Parathyroid adenoma (tissue), 2 donors: ENCODE results near the gene GCHFR.

Source experiments
- H2AFZ ChIP-seq: fragments of 300-600 bp; sonication (generic); one replicate; pipeline ENCODE4 v1.7.0; 2017; ENCODE audit warnings: antibody characterized with exemption, mild to moderate bottlenecking
- H3K27ac ChIP-seq: fragments of 300-600 bp; sonication (generic); one replicate; pipeline ENCODE4 v1.7.0; 2017
- H3K27me3 ChIP-seq: fragments of 300-600 bp; sonication (generic); one replicate; pipeline ENCODE4 v1.7.0; 2017; ENCODE audit warnings: low read length; ENCODE audit not compliant: control insufficient read depth, insufficient read depth
- H3K36me3 ChIP-seq: fragments of 300-600 bp; sonication (generic); one replicate; pipeline ENCODE4 v1.7.0; 2017; ENCODE audit warnings: low read length; ENCODE audit not compliant: control insufficient read depth, insufficient read depth
- H3K4me1 ChIP-seq: fragments of 300-600 bp; sonication (generic); one replicate; pipeline ENCODE4 v1.7.0; 2017; ENCODE audit warnings: control low read depth
- H3K4me2 ChIP-seq: fragments of 300-600 bp; sonication (generic); one replicate; pipeline ENCODE4 v1.7.0; 2017; ENCODE audit warnings: low read length
- H3K4me3 ChIP-seq: fragments of 300-600 bp; sonication (generic); one replicate; pipeline ENCODE4 v1.7.0; 2017; ENCODE audit warnings: low read depth, low read length
- H3K79me2 ChIP-seq: fragments of 300-600 bp; sonication (generic); one replicate; pipeline ENCODE4 v1.7.0; 2017; ENCODE audit warnings: control low read depth
- H3K9ac ChIP-seq: fragments of 300-600 bp; sonication (generic); one replicate; pipeline ENCODE4 v1.7.0; 2017; ENCODE audit warnings: mild to moderate bottlenecking
- H3K9me3 ChIP-seq: fragments of 300-600 bp; sonication (generic); one replicate; pipeline ENCODE4 v1.7.0; 2017; ENCODE audit warnings: low read length; ENCODE audit not compliant: control insufficient read depth
- CTCF ChIP-seq: fragments of 300-600 bp; sonication (generic); IDR thresholded peaks from one replicate; pipeline ENCODE4 v1.7.0; 2017; ENCODE audit warnings: antibody characterized with exemption, mild to moderate bottlenecking
- donor health status: primary hyperparathyroidism.

The GCHFR gene

GRCh38 chr15:40746916-40747418 lies 16.9 kb upstream of the GCHFR start:
- Histone ChIP-seq H2AFZ (no peak overlapping the region), H3K27me3 (no peaks in the 10 kb centered on the region), H3K4me2 (no peak overlapping the region), H3K4me3 (no peak overlapping the region), H3K4me1 (no peaks in the 10 kb centered on the region), H3K79me2 (no peaks in the 10 kb centered on the region), H3K36me3 (no peaks in the 10 kb centered on the region), H3K9ac (no peak overlapping the region), H3K9me3 (no peaks in the 10 kb centered on the region), H3K27ac (no peak overlapping the region)
- no peak for TF ChIP-seq CTCF

GRCh38 chr15:40747685-40748631 lies 15.9 kb upstream of the GCHFR start:
- no peak overlapping the region for H2AFZ ChIP-seq
- no peak overlapping the region for H3K27ac ChIP-seq
- no peak overlapping the region for H3K9ac ChIP-seq
- H3K4me2 ChIP-seq = no peak overlapping the region
- no peak for TF ChIP-seq CTCF
- H3K4me3 ChIP-seq = no peak overlapping the region
- H3K79me2 ChIP-seq = no peaks in the 10 kb centered on the region
- H3K27me3 ChIP-seq = no peaks in the 10 kb centered on the region
- no peaks in the 10 kb centered on the region for H3K4me1 ChIP-seq
- H3K9me3 ChIP-seq = no peaks in the 10 kb centered on the region
- H3K36me3 ChIP-seq = no peaks in the 10 kb centered on the region

- Histone ChIP-seq H3K36me3 (no peaks in the 10 kb centered on the region), H3K9ac (no peak overlapping the region), H3K4me1 (no peaks in the 10 kb centered on the region), H3K4me3 (no peak overlapping the region), H3K9me3 (no peaks in the 10 kb centered on the region), H3K27ac (no peak overlapping the region), H2AFZ (no peak overlapping the region), H3K79me2 (no peaks in the 10 kb centered on the region), H3K4me2 (no peak overlapping the region), H3K27me3 (no peaks in the 10 kb centered on the region)
- TF ChIP-seq CTCF = no peak
These were observed 14.7 kb upstream of the GCHFR start for GRCh38 chr15:40749151-40749630.

GRCh38 chr15:40750885-40751284 lies 13.0 kb upstream of the GCHFR start:
- Histone ChIP-seq H2AFZ (no peak overlapping the region), H3K9me3 (no peaks in the 10 kb centered on the region), H3K79me2 (no peaks in the 10 kb centered on the region), H3K27ac (no peak overlapping the region), H3K4me2 (no peak overlapping the region), H3K9ac (no peak overlapping the region), H3K4me1 (no peaks in the 10 kb centered on the region), H3K27me3 (no peaks in the 10 kb centered on the region), H3K36me3 (no peaks in the 10 kb centered on the region), H3K4me3 (no peak overlapping the region)
- no peak for TF ChIP-seq CTCF
